ENCODE results near the gene OR10X1. TPM values are rescaled to one million over a fixed set of nuclear protein-coding genes. Genes with fewer than 3 reads are reported as not detected.

Gene OR10X1
- total RNA-seq, 3 donors from 2014 or later (not counting 1 experiment from before 2014, with no cell fraction given): not detected

- Histone ChIP-seq H3K36me3 (ENCODE audit: control insufficient read depth, insufficient read depth, low read length) (no peaks in the 10 kb centered on the region), H3K27me3 (ENCODE audit: control insufficient read depth, insufficient read depth, low read length) (peaks cover 2% of the 10 kb centered on the region), H3K9me3 (ENCODE audit: control insufficient read depth, insufficient read depth, low read length) (no peaks in the 10 kb centered on the region), H3K27ac (ENCODE audit: low read length) (no peak overlapping the region), H3K4me3 (ENCODE audit: low read length) (no peak overlapping the region), H3K4me1 (ENCODE audit: control insufficient read depth, insufficient read depth, low read length) (no peaks in the 10 kb centered on the region)
- Mint-ChIP-seq H3K27me3 (ENCODE audit: low read depth in 2 of 2) (peaks cover 26 to 50% of the 10 kb centered on the region in 2 donors), H3K27ac (no peak overlapping the region), H3K36me3 (no peaks in the 10 kb centered on the region), H3K4me1 (no peaks in the 10 kb centered on the region), H3K4me3 (no peak overlapping the region), H3K9me3 (no peaks in the 10 kb centered on the region)
- ATAC-seq: no peak
- TF ChIP-seq CTCF (IDR thresholded peaks at IDR 0.05): no peak
- 70% methylated on average over 2 of the region's 2 CpGs for WGBS (ENCODE audit: insufficient coverage)
- intact Hi-C loops (cut with micrococcal nuclease): no loop called here
- DNase-seq: no peak
Observed at GRCh38 chr1:158564608-158565007, 15.1 kb downstream of the OR10X1 start.

GRCh38 chr1:158563853-158564252, 15.8 kb downstream of the OR10X1 start:
- intact Hi-C loops (cut with micrococcal nuclease): no loop called here
- H3K27ac ChIP-seq (ENCODE audit: low read length): no peak overlapping the region
- no peak for ATAC-seq
- no peaks in the 10 kb centered on the region for H3K9me3 Mint-ChIP-seq
- no peak overlapping the region for H3K4me3 ChIP-seq (ENCODE audit: low read length)
- H3K27me3 Mint-ChIP-seq (ENCODE audit: low read depth in 2 of 2): peaks cover 26 to 57% of the 10 kb centered on the region in 2 donors
- H3K4me3 Mint-ChIP-seq: no peak overlapping the region
- no peaks in the 10 kb centered on the region for H3K36me3 ChIP-seq (ENCODE audit: control insufficient read depth, insufficient read depth, low read length)
- H3K9me3 ChIP-seq (ENCODE audit: control insufficient read depth, insufficient read depth, low read length): no peaks in the 10 kb centered on the region
- H3K36me3 Mint-ChIP-seq: no peaks in the 10 kb centered on the region
- no peak overlapping the region for H3K27ac Mint-ChIP-seq
- peaks cover 2% of the 10 kb centered on the region for H3K27me3 ChIP-seq (ENCODE audit: control insufficient read depth, insufficient read depth, low read length)
- no peak for DNase-seq
- WGBS (ENCODE audit: insufficient coverage): no CpG with 5 or more reads among the region's 2 CpGs
- no peaks in the 10 kb centered on the region for H3K4me1 ChIP-seq (ENCODE audit: control insufficient read depth, insufficient read depth, low read length)
- H3K4me1 Mint-ChIP-seq: no peaks in the 10 kb centered on the region
- TF ChIP-seq CTCF (IDR thresholded peaks at IDR 0.05): no peak

GRCh38 chr1:158559696-158560095, 20.0 kb downstream of the OR10X1 start:
- 100% methylated on average over 1 of the region's 1 CpG for WGBS (ENCODE audit: insufficient coverage)
- peaks cover 18 to 39% of the 10 kb centered on the region in 2 donors for H3K27me3 Mint-ChIP-seq (ENCODE audit: low read depth in 2 of 2)
- intact Hi-C loops (cut with micrococcal nuclease): loop anchor here (10.0 kb wide), 1 partner anchor 55 kb away; no protein-coding TSS in a partner anchor
- H3K9me3 Mint-ChIP-seq: no peaks in the 10 kb centered on the region
- Histone ChIP-seq H3K27me3 (ENCODE audit: control insufficient read depth, insufficient read depth, low read length) (peaks cover 2% of the 10 kb centered on the region), H3K27ac (ENCODE audit: low read length) (no peak overlapping the region), H3K4me3 (ENCODE audit: low read length) (no peak overlapping the region), H3K4me1 (ENCODE audit: control insufficient read depth, insufficient read depth, low read length) (no peaks in the 10 kb centered on the region), H3K9me3 (ENCODE audit: control insufficient read depth, insufficient read depth, low read length) (no peaks in the 10 kb centered on the region), H3K36me3 (ENCODE audit: control insufficient read depth, insufficient read depth, low read length) (no peaks in the 10 kb centered on the region)
- H3K36me3 Mint-ChIP-seq: no peaks in the 10 kb centered on the region
- H3K27ac Mint-ChIP-seq: no peak overlapping the region
- DNase-seq: no peak
- no peak for TF ChIP-seq CTCF (IDR thresholded peaks at IDR 0.05)
- no peak overlapping the region for H3K4me3 Mint-ChIP-seq
- no peaks in the 10 kb centered on the region for H3K4me1 Mint-ChIP-seq
- ATAC-seq: no peak

- WGBS (ENCODE audit: insufficient coverage): 72% methylated on average over 2 of the region's 3 CpGs
- Histone ChIP-seq H3K27ac (ENCODE audit: low read length) (no peak within 1 kb of the TSS), H3K4me3 (ENCODE audit: low read length) (no peak within 1 kb of the TSS), H3K9me3 (ENCODE audit: control insufficient read depth, insufficient read depth, low read length) (no peaks in the 10 kb centered on the region), H3K4me1 (ENCODE audit: control insufficient read depth, insufficient read depth, low read length) (no peaks in the 10 kb centered on the region), H3K27me3 (ENCODE audit: control insufficient read depth, insufficient read depth, low read length) (no peaks in the 10 kb centered on the region), H3K36me3 (ENCODE audit: control insufficient read depth, insufficient read depth, low read length) (no peaks in the 10 kb centered on the region)
- peaks cover 13 to 38% of the 10 kb centered on the region in 2 donors for H3K27me3 Mint-ChIP-seq (ENCODE audit: low read depth in 2 of 2)
- intact Hi-C loops (cut with micrococcal nuclease): loop anchor here (10.0 kb wide), 1 partner anchor 60 kb away; no protein-coding TSS in a partner anchor
- H3K36me3 Mint-ChIP-seq: no peaks in the 10 kb centered on the region
- TF ChIP-seq CTCF (IDR thresholded peaks at IDR 0.05): no peak
- no peaks in the 10 kb centered on the region for H3K4me1 Mint-ChIP-seq
- no peak for DNase-seq
- H3K27ac Mint-ChIP-seq: no peak within 1 kb of the TSS
- H3K9me3 Mint-ChIP-seq: no peaks in the 10 kb centered on the region
- no peak for ATAC-seq
- no peak within 1 kb of the TSS for H3K4me3 Mint-ChIP-seq
Observed at GRCh38 chr1:158554352-158554751, 25.3 kb downstream of the OR10X1 start, which contains the start of gene OR6Y1. TSS of gene OR6Y1 (minus strand) at chr1:158554405. CDS start at chr1:158548105, 6,300 bp downstream.
